Loucy (cell line): ENCODE results near the gene TENT4B.

Source experiments
- H2AFZ ChIP-seq: fragments of 200-600 bp; sonication (generic); 2 replicates; pipeline ENCODE4 v1.6.0; 2016; ENCODE audit warnings: antibody characterized with exemption, mild to moderate bottlenecking, low read length, moderate library complexity
- H3F3A ChIP-seq: fragments of 200-600 bp; 2 replicates; pipeline ENCODE4 v1.6.0; 2016; ENCODE audit warnings: antibody characterized with exemption, low read depth, mild to moderate bottlenecking
- H3K27me3 ChIP-seq: fragments of 200-600 bp; sonication (generic); 2 replicates; pipeline ENCODE4 v1.6.1; 2014; ENCODE audit warnings: low read length, mild to moderate bottlenecking; ENCODE audit not compliant: insufficient read depth, poor library complexity, severe bottlenecking
- H3K36me3 ChIP-seq: fragments of 200-600 bp; sonication (generic); 2 replicates; pipeline ENCODE4 v1.6.1; 2016; ENCODE audit warnings: low read length; ENCODE audit not compliant: insufficient read depth
- H3K4me1 ChIP-seq: fragments of 200-600 bp; sonication (generic); 2 replicates; pipeline ENCODE4 v1.5.1; 2014; ENCODE audit warnings: low read length, mild to moderate bottlenecking; ENCODE audit not compliant: insufficient read depth, poor library complexity, severe bottlenecking
- H3K4me2 ChIP-seq: fragments of 200-600 bp; sonication (generic); 2 replicates; pipeline ENCODE4 v1.6.0; 2014; ENCODE audit warnings: antibody characterized with exemption, low read length, low read depth, mild to moderate bottlenecking; ENCODE audit not compliant: poor library complexity, severe bottlenecking
- H3K4me3 ChIP-seq: fragments of 200-600 bp; sonication (generic); 2 replicates; pipeline ENCODE4 v1.5.1; 2014; ENCODE audit warnings: low read length, mild to moderate bottlenecking, mixed read lengths; ENCODE audit not compliant: poor library complexity, severe bottlenecking
- H3K79me2 ChIP-seq: fragments of 200-600 bp; sonication (generic); 2 replicates; pipeline ENCODE4 v1.6.1; 2014; ENCODE audit warnings: low read length; ENCODE audit not compliant: insufficient read depth
- H3K9ac ChIP-seq: fragments of 200-600 bp; sonication (generic); 2 replicates; pipeline ENCODE4 v1.6.0; 2014; ENCODE audit warnings: mild to moderate bottlenecking, low read depth, low read length, moderate library complexity; ENCODE audit not compliant: poor library complexity, severe bottlenecking
- H3K9me2 ChIP-seq: fragments of 200-600 bp; sonication (generic); replicated peaks from 2 replicates; pipeline ENCODE4 v1.6.1; 2016; ENCODE audit warnings: low read depth, low read length, mixed read lengths
- H3K9me3 ChIP-seq: fragments of 200-600 bp; sonication (generic); 2 replicates; pipeline ENCODE4 v1.6.1; 2014; ENCODE audit warnings: mild to moderate bottlenecking, antibody characterized with exemption, low read length, low read depth; ENCODE audit not compliant: insufficient read depth
- H4K20me1 ChIP-seq: fragments of 200-600 bp; sonication (generic); 2 replicates; pipeline ENCODE4 v1.6.0; 2014; ENCODE audit warnings: antibody characterized with exemption, low read length, mild to moderate bottlenecking; ENCODE audit not compliant: insufficient read depth, poor library complexity, severe bottlenecking
- CTCF ChIP-seq: fragments of 200-600 bp; sonication (generic); conservative IDR thresholded peaks from 2 replicates; pipeline ENCODE4 v1.5.1; 2014; ENCODE audit warnings: mild to moderate bottlenecking, antibody characterized with exemption, low read length
- EZH2phosphoT487 ChIP-seq: fragments of 200-600 bp; IDR thresholded peaks from 2 replicates; pipeline ENCODE4 v1.6.1; 2018; ENCODE audit warnings: antibody characterized with exemption, mild to moderate bottlenecking, moderate library complexity, borderline replicate concordance

Gene TENT4B

DNA sequence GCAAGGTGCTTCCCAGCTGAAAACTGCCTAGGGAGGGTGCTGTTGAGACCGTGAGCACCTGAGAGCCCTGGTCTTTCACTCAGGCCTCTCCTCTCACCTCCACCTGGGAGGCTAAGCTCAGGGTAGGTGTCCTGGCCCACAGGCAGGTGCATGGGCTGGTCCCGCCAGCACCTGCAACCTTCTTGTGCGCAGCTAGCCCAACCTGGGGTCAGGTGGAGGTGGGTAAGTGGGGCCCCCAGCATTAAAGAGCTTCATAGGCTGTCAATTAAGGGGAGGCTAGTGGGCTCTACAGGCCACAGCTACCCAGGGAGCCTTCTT, 122.0 kb downstream of the TENT4B start:
- H3K36me3 ChIP-seq = no peaks in the 10 kb centered on the region
- peaks cover 76% of the 10 kb centered on the region for H3K4me1 ChIP-seq
- H3K27me3 ChIP-seq = no peaks in the 10 kb centered on the region
- no peak for TF ChIP-seq EZH2phosphoT487
- TF ChIP-seq CTCF = no peak
- peak overlapping the region; percentile 76 for H3K4me3 ChIP-seq
- peak overlapping the region; percentile 99 for H3K4me2 ChIP-seq
- H4K20me1 ChIP-seq = peaks cover 4% of the 10 kb centered on the region
- H3K9me2 ChIP-seq = no peaks in the 10 kb centered on the region
- H2AFZ ChIP-seq = no peak overlapping the region
- peak overlapping the region; percentile 86 for H3K9ac ChIP-seq
- no peaks in the 10 kb centered on the region for H3K9me3 ChIP-seq
- H3F3A ChIP-seq = no peaks in the 10 kb centered on the region; the same call in 1 of the 2 replicates
- H3K79me2 ChIP-seq = peaks cover 97% of the 10 kb centered on the region

- H3K9ac ChIP-seq = peak overlapping the region; percentile 86
- H2AFZ ChIP-seq = no peak overlapping the region
- peaks cover 97% of the 10 kb centered on the region for H3K79me2 ChIP-seq
- no peaks in the 10 kb centered on the region for H3K9me2 ChIP-seq
- H4K20me1 ChIP-seq = peaks cover 4% of the 10 kb centered on the region
- no peaks in the 10 kb centered on the region for H3K27me3 ChIP-seq
- peaks cover 82% of the 10 kb centered on the region for H3K4me1 ChIP-seq
- H3K4me2 ChIP-seq = peak overlapping the region; percentile 99
- TF ChIP-seq EZH2phosphoT487 (no peak), CTCF (no peak)
- H3K4me3 ChIP-seq = peak overlapping the region; percentile 76
- no peaks in the 10 kb centered on the region for H3K36me3 ChIP-seq
- H3F3A ChIP-seq = no peaks in the 10 kb centered on the region; the same call in 1 of the 2 replicates
- no peaks in the 10 kb centered on the region for H3K9me3 ChIP-seq
Observed at GRCh38 chr16:50275428-50276325, 122.6 kb downstream of the TENT4B start.

DNA sequence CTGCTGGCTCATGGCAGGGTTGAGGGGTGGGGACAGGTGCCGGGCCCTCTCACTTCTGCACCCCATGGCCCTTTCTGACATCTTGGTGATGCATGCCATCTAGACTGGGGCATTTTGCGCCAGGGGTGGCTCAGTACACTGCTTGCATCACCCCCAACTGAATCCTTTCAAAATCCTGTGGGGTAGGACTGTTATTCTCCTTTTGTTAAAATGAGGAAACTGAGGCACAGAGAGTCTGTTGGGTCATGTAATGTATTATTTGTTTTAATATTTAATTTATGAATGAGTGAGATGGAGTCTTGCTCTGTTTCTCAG, 123.2 kb downstream of the TENT4B start:
- Histone ChIP-seq H3K9me3 (no peaks in the 10 kb centered on the region), H3K4me3 (no peak overlapping the region), H3F3A (no peaks in the 10 kb centered on the region; the same call in 1 of the 2 replicates), H4K20me1 (peaks cover 4% of the 10 kb centered on the region), H2AFZ (no peak overlapping the region), H3K4me2 (no peak overlapping the region), H3K9me2 (no peaks in the 10 kb centered on the region), H3K79me2 (peaks cover 97% of the 10 kb centered on the region), H3K9ac (peak overlapping the region; percentile 86), H3K36me3 (no peaks in the 10 kb centered on the region), H3K27me3 (no peaks in the 10 kb centered on the region), H3K4me1 (peaks cover 88% of the 10 kb centered on the region)
- TF ChIP-seq CTCF (no peak), EZH2phosphoT487 (no peak)
